ENCODE results near the gene SPCS2. TPM values are rescaled to one million over a fixed set of nuclear protein-coding genes. Genes with fewer than 3 reads are reported as not detected.

SPCS2 gene
- total and polyA plus RNA-seq, 8 donors, result 75.0 to 132 (median 103) TPM

DNA sequence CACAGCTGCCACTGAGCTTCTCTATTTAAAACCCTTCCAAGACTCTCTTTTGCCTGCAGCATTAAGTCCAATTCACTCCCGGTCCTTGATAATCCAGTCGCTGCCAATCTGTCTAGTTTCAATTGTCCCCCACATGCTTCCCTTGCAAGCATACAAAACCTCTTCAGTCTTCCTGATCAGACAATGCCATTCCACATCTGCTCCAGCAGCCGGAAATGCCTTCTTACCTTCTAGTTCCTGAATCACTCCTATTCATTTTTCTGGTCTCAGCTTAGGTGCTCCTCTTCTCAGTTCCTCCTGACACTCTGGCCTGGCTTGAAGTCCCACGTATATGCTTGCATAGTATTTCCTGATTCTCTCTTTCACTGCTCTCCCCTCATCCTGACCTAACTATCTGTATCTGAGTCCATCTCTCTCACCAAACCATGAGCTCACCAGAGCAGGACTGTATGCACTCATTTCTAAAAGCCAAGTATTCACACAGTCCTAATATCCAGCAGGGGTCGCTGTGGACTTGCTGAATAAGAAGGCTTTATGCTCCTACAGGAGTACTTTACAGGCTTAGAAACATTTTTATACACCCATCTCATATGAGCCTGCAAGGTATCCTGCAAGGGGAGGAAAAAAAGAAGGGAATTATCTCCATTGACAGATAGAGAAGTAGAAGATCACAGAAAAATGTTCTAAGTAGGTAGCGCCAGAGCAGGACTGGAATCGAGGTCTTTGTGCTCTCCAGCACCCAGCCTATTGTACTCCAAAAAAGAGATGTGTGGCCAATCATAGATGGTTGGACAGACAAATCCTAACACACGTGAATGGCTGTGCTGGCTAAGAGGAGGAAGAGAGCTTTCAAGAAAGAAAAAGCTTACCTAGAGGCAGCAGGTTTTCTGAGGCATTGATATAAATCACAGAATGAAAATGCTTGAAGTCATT lies 19.4 kb upstream of the SPCS2 start:
- Histone ChIP-seq H3K27me3 (no peaks in the 10 kb centered on the region), H3K27ac (no peak overlapping the region), H3K36me3 (peaks cover 0 to 25% (median 0%) of the 10 kb centered on the region in 3 donors), H3K4me3 (no peak overlapping the region), H3K4me1 (no peaks in the 10 kb centered on the region), H3K9me3 (no peaks in the 10 kb centered on the region)
- ATAC-seq (peak; percentile 87 to 95 (median 92)), FAIRE-seq (no peak), DNase-seq (peak in 4 of 6 donors; percentile 33 to 69 (median 50))
- intact Hi-C loops (cut with DNase I), result loop anchor here in 2 of 3 donors (5.0 to 10.0 kb wide), 2 partner anchors 103 to 315 kb away; partner anchors contain the start of gene TPBGL (in 1 of the 2)
- WGBS, 2 donors, result 57 to 64% methylated on average over 8 of the region's 8 CpGs
- TF ChIP-seq, protein P1, sequence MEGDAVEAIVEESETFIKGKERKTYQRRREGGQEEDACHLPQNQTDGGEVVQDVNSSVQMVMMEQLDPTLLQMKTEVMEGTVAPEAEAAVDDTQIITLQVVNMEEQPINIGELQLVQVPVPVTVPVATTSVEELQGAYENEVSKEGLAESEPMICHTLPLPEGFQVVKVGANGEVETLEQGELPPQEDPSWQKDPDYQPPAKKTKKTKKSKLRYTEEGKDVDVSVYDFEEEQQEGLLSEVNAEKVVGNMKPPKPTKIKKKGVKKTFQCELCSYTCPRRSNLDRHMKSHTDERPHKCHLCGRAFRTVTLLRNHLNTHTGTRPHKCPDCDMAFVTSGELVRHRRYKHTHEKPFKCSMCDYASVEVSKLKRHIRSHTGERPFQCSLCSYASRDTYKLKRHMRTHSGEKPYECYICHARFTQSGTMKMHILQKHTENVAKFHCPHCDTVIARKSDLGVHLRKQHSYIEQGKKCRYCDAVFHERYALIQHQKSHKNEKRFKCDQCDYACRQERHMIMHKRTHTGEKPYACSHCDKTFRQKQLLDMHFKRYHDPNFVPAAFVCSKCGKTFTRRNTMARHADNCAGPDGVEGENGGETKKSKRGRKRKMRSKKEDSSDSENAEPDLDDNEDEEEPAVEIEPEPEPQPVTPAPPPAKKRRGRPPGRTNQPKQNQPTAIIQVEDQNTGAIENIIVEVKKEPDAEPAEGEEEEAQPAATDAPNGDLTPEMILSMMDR (IDR thresholded peaks at IDR 0.05), result peak; percentile 71 to 83 (median 78)

DNA sequence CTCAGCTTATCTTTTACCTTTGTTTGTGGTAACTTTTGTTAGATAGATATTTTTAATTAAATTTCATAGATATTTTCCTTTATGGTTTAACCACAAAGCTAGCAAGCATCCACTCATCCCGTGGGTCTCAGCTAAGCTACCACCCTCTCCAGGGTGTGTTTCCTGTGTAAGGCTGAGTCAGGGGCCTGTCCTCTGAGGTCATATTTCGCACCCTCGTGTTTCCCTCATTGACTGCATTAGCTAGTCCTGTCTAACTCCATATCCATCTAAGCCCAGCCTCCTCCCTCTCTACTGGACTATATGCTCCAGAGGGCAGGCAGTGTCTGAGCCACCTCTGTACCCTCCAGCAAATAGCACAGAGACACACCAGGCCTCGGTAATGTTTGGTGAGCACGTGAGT lies 16.9 kb upstream of the SPCS2 start:
- Histone ChIP-seq H3K27me3 (no peaks in the 10 kb centered on the region), H3K36me3 (peaks cover 0 to 42% (median 0%) of the 10 kb centered on the region in 3 donors), H3K9me3 (no peaks in the 10 kb centered on the region), H3K27ac (no peak overlapping the region), H3K4me1 (no peaks in the 10 kb centered on the region), H3K4me3 (no peak overlapping the region)
- FAIRE-seq (no peak), DNase-seq (no peak), ATAC-seq (no peak)
- TF ChIP-seq, protein P1 (IDR thresholded peaks at IDR 0.05), result no peak
- 81 to 89% methylated on average over 5 of the region's 5 CpGs for WGBS, 2 donors
- intact Hi-C loops (cut with DNase I), result loop anchor here in 1 of 3 donors (10.0 kb wide), 1 partner anchor 313 kb away; the partner anchor contains the start of gene TPBGL

DNA sequence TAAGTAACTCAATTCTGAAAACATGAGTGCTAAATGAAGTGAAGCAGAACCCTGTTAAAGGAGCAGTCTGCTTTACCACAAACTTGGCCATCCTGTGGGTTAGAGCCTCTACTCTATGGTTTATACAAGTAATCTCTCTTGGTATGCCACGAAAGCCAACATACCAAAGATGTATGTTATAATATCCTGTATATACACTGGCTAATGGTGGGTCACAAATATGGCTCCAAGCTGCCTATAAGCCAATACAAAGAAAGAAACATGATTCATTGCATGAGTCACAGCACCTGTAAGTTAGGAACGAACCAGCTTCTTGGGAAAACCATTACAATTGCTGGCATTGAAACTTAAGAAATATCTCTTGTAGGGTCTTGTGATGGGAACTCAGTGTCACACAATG lies 16.3 kb upstream of the SPCS2 start:
- no peak overlapping the region for H3K4me3 ChIP-seq
- 83 to 92% methylated on average over 2 of the region's 2 CpGs for WGBS, 2 donors
- H3K36me3 ChIP-seq, result peaks cover 0 to 42% (median 0%) of the 10 kb centered on the region in 3 donors
- no peak for ATAC-seq
- H3K27me3 ChIP-seq, result no peaks in the 10 kb centered on the region
- no peaks in the 10 kb centered on the region for H3K4me1 ChIP-seq
- no peaks in the 10 kb centered on the region for H3K9me3 ChIP-seq
- TF ChIP-seq, protein P1 (IDR thresholded peaks at IDR 0.05), result no peak
- no peak for DNase-seq
- no peak overlapping the region for H3K27ac ChIP-seq
- FAIRE-seq, result no peak
- intact Hi-C loops (cut with DNase I), result loop anchor here in 1 of 3 donors (10.0 kb wide), 1 partner anchor 312 kb away; the partner anchor contains the start of gene TPBGL

GRCh38 chr11:74933765-74934164 lies 15.3 kb upstream of the SPCS2 start:
- no peak for FAIRE-seq
- no peak for DNase-seq
- Histone ChIP-seq H3K9me3 (no peaks in the 10 kb centered on the region), H3K27ac (no peak overlapping the region), H3K4me1 (no peaks in the 10 kb centered on the region), H3K4me3 (no peak overlapping the region), H3K36me3 (peaks cover 0 to 42% (median 0%) of the 10 kb centered on the region in 3 donors), H3K27me3 (no peaks in the 10 kb centered on the region)
- ATAC-seq, result no peak
- TF ChIP-seq, protein P1 (IDR thresholded peaks at IDR 0.05), result no peak
- WGBS, 2 donors, result 92 to 95% methylated on average over 2 of the region's 2 CpGs
- intact Hi-C loops (cut with DNase I), result loop anchor here in 1 of 3 donors (10.0 kb wide), 1 partner anchor 311 kb away; the partner anchor contains the start of gene TPBGL

Measured in pancreas (tissue), 10 donors.